HG03469 (cell line): ENCODE measurements around the gene ERC1.

Experiments used
- ATAC-seq: cut with Tn5 transposase; IDR thresholded peaks from one replicate; pipeline ENCODE4 v1.9.1; 2021; ENCODE audit warnings: mild to moderate bottlenecking, moderate library complexity, moderate number of reproducible peaks; ENCODE audit not compliant: unreplicated experiment

The ERC1 gene

DNA sequence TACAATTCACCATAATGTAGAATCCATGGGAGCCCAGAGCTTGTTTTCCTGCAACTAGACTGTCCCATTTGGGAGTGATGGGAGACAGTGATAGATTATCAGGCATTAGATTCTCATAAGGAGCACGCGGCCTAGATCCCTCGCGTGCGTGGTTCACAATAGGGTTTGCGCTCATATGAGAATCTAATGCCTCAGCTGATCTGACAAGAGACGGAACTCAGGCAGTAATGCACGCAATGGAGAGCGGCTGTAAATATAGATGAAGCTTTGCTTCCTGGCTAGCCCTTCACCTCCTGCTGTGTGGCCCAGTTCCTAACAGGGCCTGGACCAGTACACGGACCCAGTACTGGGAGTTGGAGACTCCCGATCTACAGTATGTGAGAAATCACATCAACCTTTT is 476.7 kb downstream of the ERC1 start:
- ATAC-seq = no peak

DNA sequence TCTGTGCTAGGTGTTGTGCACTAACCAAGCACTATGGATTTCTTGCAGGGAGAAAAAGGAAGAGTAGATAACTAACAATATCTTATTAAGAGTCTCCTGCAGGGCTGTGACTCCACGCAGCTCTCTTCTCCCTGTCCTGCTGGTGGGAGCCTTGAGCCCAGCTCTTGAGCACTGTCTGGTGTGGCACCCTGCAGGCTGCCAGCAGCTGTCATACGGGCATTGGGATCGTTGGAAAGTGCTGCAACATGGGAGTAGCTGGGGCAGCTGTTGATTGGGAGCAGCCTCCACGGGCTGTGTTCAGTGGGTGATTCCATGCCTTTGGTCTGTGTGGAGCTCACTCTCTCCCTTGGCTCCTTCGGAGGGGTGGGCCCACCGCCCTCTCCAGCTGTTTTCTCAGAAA is 478.0 kb downstream of the ERC1 start:
- ATAC-seq = no peak

- no peak for ATAC-seq
Measured at GRCh38 chr12:1470051-1470450, 479.0 kb downstream of the ERC1 start.

DNA sequence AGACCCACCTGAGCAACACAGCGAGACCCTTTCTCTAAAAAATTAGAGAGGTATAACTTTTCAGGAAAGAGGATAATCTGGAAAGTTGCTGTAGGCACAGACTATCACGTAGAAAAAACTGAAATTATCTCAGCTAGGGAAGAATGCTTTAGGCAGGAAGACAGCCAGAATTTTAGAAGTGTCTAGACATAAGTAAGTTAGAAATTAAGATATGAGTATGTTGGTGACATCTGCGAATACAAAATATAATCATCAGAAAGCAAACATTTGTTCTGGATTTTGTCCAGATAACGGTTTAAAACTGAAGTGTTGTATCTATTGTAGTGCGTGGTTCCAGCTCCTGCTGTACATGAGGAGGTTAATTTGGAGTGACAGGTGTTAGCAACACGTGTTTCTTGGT is 480.2 kb downstream of the ERC1 start:
- ATAC-seq = no peak

DNA sequence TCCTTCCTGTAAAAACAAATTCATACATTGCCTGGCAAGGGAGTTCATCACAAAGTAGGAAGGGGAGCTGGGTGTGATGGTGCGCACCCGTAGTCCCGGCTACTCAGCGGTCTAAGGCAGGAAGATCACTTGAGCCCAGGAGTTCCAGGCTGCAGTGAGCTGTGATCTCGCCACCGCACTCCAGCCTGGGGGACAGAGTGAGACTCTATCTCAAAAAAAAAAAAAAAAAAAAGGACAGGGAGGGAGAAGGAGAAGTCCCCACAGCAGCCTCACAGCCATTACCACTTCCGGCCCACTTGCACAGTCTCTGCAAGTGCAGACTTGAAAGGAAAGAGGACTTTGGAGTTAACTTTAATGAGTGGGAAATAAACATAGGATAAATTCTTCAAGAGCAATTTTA is 482.4 kb downstream of the ERC1 start:
- ATAC-seq = no peak

DNA sequence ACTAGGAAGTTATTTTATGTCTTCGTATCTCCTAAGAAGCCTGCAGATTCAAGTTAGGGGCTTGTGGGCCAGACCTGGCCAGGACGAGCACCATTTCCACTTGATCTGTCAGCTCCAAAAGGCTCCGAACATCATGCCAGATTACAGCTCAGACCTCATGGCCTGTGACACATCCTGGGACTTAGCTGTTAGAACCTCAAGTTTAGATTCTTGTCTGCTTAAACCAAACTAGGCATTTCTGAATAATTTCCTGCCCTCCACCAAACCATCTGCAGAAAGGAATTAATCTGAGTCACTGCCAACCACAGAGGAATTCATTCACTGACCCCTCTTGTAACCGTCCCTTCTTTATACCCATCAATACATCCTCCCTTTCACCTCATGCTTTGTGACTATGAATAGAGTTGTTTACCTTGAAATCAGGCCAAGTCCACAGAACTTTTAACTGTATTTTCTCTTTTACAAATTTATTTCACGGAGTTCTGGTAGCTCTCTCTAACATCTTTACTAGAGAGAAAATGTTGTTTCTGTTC is 483.1 kb downstream of the ERC1 start:
- ATAC-seq = no peak

- no peak for ATAC-seq
Measured at GRCh38 chr12:1474574-1475153, 483.6 kb downstream of the ERC1 start.

DNA sequence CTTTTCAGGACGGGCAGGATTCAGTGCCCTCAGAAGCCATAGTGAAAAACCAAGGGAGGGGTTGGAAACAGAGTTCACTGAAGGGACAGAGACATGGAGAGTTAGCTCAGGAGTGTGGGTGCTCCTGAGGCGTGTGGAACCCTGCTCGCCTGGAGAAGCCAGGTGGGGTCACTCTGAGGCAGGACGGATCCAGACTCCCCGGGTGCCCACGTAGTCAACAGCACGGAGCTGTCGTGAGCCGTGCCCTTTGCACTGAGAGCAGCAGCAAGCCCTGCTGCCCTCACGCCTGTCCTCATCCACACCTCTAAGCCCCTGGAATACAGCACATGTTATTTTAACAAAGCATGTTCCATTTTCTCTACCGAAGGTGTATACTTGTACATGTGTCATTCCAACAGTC is 488.6 kb downstream of the ERC1 start:
- no peak for ATAC-seq

DNA sequence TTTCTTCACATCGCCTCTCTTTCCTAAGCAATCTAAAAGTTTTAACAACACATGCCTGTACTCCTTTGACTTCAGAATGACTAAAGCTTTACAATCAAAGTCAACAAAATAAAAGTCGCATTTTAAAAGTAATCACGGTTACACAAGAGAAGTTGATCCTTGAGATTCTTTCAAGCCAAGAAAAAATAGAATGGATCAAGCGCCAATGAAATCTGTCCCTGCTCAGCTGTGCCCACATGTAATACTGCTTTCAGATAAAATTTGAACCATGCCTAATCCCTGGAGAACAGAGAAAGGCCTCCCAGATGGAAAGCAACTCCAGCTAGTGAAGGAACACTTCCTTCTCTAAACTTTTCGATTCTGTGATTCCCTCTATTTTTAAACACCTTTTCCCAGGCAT is 490.3 kb downstream of the ERC1 start:
- no peak for ATAC-seq

DNA sequence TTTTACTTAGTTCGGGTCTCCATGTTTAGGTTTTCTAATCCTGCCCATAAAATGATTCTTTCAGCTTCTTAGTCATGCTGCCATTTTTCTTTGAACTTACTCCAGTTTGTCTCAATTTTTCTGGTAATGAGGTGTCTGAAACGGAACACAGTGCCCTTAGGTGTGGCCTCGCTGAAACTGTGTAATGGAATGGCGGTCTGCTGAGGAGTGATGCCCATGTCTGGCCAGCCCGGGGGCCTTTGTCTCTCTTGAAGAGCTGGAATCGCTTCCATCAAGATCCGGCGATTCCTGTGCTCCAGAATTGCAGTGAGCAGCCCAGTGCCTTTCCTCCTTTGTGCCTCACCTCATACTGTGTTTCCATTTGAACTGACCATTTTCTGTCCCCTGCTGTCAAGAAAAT is 490.9 kb downstream of the ERC1 start:
- ATAC-seq = no peak

- no peak for ATAC-seq
Measured at GRCh38 chr12:1488908-1489381, 497.9 kb downstream of the ERC1 start.

DNA sequence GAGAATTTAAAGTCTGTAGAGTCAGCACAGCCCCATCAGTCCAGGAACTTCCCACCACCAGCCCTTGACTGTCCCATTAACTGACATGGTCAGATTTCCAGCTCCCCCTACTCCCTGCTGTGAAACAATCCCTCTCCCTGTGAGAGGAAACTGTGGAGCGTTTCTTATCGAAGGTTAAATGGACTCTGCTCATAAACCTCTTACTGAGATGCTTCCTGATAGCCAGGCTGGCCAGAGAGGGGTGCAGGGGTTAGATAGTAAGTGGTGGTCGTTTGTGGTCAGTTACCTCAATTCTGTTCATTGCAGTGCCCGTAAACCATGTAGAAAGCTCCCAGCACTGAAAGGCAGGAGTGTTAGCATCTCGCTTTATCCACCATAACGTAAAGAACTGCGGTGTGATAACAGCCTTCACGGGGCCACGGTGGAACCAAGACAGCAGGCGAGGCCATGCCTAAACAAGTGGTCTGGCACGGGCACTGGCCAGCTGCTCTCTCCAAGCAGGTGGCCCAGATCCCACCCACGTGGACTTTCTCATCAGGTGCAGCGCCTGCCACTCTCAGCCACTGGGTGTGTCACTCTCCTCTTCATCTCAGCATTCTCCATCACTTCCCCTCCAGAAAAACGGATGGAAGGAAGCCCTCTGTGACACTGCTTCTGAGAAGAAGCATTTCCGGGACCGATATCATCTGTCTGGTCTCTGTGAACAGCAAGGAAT is 501.1 kb downstream of the ERC1 start:
- ATAC-seq = no peak

- no peak for ATAC-seq
Measured at GRCh38 chr12:1493781-1494565, 502.9 kb downstream of the ERC1 start.

GRCh38 chr12:1494856-1495255 is 503.8 kb downstream of the ERC1 start:
- no peak for ATAC-seq

DNA sequence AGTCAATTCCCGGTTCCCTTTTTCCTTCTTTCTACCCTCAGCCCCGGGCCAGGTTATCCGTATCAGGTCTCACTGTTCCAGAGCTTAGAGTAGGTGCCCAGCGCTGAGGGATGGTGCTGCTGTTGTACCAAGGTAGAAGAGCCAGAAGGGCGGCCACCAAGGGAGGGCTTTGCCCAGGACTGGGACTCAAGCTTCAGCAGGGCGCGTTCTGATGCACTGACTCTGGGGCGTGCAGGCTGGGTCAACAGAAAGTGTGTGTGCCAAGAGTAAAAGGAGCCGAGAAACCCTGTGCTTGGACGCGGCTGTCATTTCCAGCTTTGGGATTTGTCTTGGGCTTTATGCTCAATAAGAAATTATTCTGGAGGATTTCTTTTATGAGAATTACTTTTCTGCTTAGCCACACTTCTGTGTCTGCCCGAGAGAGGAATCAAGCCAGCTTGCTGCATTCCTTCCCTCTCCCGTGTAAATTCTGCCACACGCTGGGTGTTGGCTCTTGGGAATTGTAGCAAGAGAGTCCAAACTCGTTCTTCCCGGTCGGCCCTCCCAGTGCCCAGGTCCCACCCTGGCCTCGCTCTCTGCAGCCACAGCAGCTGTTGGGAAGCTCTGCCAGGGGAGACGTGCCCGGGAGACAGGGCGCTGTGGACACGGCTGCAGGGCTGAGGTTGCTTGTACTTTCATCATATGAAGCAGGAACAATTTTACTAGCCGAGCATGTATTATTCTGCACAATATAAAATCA is 505.3 kb downstream of the ERC1 start:
- no peak for ATAC-seq

- ATAC-seq = no peak
Measured at GRCh38 chr12:1497161-1497560, 506.1 kb downstream of the ERC1 start.

DNA sequence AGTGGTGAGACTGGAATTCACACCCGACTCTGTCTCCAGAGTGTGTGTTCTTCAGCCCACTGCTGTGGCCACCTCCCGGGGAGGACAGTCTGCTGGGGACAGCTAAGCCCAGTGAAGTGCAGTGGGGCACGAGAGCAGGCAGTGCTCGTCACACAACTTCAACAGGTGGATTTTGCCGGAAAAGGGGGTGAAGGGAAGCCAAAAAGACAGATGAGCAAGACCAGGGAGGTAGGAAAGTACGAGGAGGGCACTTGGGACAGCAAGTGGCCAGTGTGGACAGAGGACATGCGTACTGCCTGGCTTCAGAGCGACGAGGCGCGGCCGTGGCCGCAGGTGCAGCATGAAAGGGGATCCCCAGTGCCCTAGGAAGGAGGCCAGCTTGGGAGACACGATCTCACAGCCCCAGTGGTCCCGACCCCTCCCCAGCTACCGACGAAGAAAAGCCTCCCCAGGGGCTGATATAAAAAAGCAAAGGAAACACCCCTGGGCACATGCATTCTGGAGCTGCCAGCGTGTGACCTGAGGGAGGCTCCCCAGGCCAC is 507.2 kb downstream of the ERC1 start:
- ATAC-seq = no peak

GRCh38 chr12:1499351-1499750 is 508.3 kb downstream of the ERC1 start:
- ATAC-seq = no peak

GRCh38 chr12:1500095-1500801 is 509.2 kb downstream of the ERC1 start:
- no peak for ATAC-seq

- ATAC-seq = no peak
Measured at GRCh38 chr12:1501001-1501400, 510.0 kb downstream of the ERC1 start.
